Smooth muscle cell (in vitro differentiated cells): ENCODE data around the gene F7. TPM values are rescaled to one million over a fixed set of nuclear protein-coding genes. Genes with fewer than 3 reads are reported as not detected.
"Not testable (repeated sequence)": the region's sequence is repeated elsewhere in the genome, so short reads cannot be mapped to it uniquely, and the experiment has no call there.

Experiments
- DNase-seq: peaks from one replicate; lab custom pipeline; 2025; ENCODE audit not compliant: unreplicated experiment; lab: John Stamatoyannopoulos, UW
- H2AFZ ChIP-seq: fragments of 200-600 bp; sonication (generic); 2 replicates; pipeline ENCODE4 v1.6.0; 2016; ENCODE audit warnings: antibody characterized with exemption, low read depth, mild to moderate bottlenecking
- H3F3A ChIP-seq: fragments of 200-600 bp; sonication (generic); 2 replicates; pipeline ENCODE4 v1.6.0; 2017; ENCODE audit warnings: antibody characterized with exemption, low read depth
- H3K27ac ChIP-seq: fragments of 200-600 bp; sonication (generic); 2 replicates; pipeline ENCODE4 v1.5.1; 2016; ENCODE audit warnings: low read depth, mild to moderate bottlenecking
- H3K27me3 ChIP-seq: fragments of 200-600 bp; sonication (generic); 2 replicates; pipeline ENCODE4 v1.6.1; 2016; ENCODE audit warnings: low read depth, mild to moderate bottlenecking
- H3K36me3 ChIP-seq: fragments of 200-600 bp; sonication (generic); 2 replicates; pipeline ENCODE4 v1.5.1; 2016; ENCODE audit warnings: low read depth
- H3K4me1 ChIP-seq: fragments of 200-600 bp; sonication (generic); 2 replicates; pipeline ENCODE4 v1.5.1; 2016; ENCODE audit warnings: low read depth
- H3K4me2 ChIP-seq: fragments of 200-600 bp; sonication (generic); 2 replicates; pipeline ENCODE4 v1.6.0; 2016; ENCODE audit warnings: mild to moderate bottlenecking
- H3K4me3 ChIP-seq: fragments of 200-600 bp; sonication (generic); 2 replicates; pipeline ENCODE4 v1.5.1; 2016; ENCODE audit warnings: mild to moderate bottlenecking
- H3K79me2 ChIP-seq: fragments of 200-600 bp; sonication (generic); 2 replicates; pipeline ENCODE4 v1.6.0; 2016; ENCODE audit warnings: low read depth, mild to moderate bottlenecking
- H3K9ac ChIP-seq: fragments of 200-600 bp; sonication (generic); 2 replicates; pipeline ENCODE4 v1.6.0; 2016; ENCODE audit warnings: low read depth
- H3K9me3 ChIP-seq: fragments of 200-600 bp; sonication (generic); replicated peaks from 2 replicates; pipeline ENCODE4 v1.5.1; 2016; ENCODE audit warnings: low read depth
- H4K20me1 ChIP-seq: fragments of 200-600 bp; sonication (generic); 2 replicates; pipeline ENCODE4 v1.6.0; 2016; ENCODE audit warnings: low read depth
- WGBS: methylation state at CpG from one replicate; pipeline ENCODE4 v1.1.7; 2016; ENCODE audit warnings: low lambda C conversion rate; 5-methylcytosine and 5-hydroxymethylcytosine counted together
- polyA plus RNA-seq: library from polyadenylated mRNA; unstranded; fragments of >200 nt; fragmentation: Nextera tagmentation; extraction: Ambion mirVana; gene quantifications from 2 replicates; pipeline ENCODE4 v1.2.1, GENCODE V29; 2016
- total RNA-seq: library from RNA; depleted of rRNA; stranded (reverse); fragments of >200 nt; gene quantifications from 2 replicates; pipeline ENCODE4 v1.2.3, GENCODE V29; 2014
- TF ChIP-seq, protein P1 (sequence below): fragments of 200-600 bp; sonication (generic); IDR thresholded peaks from 2 replicates; pipeline ENCODE4 v1.5.1; 2017; ENCODE audit warnings: borderline replicate concordance, mild to moderate bottlenecking, antibody characterized with exemption; ENCODE audit not compliant: insufficient read depth, poor library complexity, severe bottlenecking

Gene F7
- total and polyA plus RNA-seq, 2 experiments from 2014 or later: 0.63 to 1.7 TPM

DNA sequence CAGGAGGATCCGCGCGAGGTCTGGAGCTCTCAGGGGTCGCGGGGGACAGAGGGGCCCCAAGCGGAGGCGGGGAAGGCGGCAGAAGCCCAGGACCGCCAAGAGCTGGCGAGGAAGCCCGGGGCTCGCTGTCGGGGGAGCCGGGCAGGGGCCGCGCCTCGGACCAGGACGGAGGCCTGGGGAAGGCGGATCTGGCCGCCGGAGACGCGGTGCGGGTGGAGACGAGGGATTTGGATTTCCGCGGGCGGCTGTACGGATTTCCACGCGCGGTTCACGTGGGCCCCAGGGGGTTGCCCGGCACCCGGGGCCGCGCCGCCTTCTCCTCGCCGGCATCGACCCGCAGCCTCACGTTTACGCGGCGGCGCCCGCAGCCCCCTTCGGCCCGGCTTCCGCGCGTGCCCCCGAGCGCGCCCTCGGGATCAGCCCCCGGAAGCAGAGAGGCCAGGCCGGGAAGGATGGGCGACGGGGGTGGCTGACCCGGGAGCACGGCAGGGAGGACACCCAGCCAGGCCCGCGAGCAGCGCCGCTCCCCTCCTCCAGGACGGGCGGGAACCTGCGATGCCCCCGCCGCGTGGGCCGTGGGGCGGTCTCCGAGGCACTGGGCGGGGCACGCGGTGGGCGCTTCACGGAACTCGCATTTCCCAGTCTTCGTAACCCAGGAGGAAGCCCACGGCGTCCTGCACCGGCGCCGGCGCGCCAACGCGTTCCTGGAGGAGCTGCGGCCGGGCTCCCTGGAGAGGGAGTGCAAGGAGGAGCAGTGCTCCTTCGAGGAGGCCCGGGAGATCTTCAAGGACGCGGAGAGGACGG lies 4.7 kb downstream of the F7 start:
- WGBS: 15% methylated on average over 66 of the region's 99 CpGs
- Histone ChIP-seq H3K4me2 (peak overlapping the region; percentile 88), H3F3A (no peaks in the 10 kb centered on the region), H2AFZ (peak overlapping the region; percentile 62), H3K9ac (no peak overlapping the region), H3K27me3 (peaks cover 5% of the 10 kb centered on the region), H3K9me3 (no peaks in the 10 kb centered on the region), H3K27ac (no peak overlapping the region), H4K20me1 (no peaks in the 10 kb centered on the region), H3K79me2 (no peaks in the 10 kb centered on the region), H3K4me3 (peak overlapping the region; percentile 48), H3K36me3 (no peaks in the 10 kb centered on the region), H3K4me1 (no peaks in the 10 kb centered on the region)
- DNase-seq: no peak
- TF ChIP-seq, protein P1, sequence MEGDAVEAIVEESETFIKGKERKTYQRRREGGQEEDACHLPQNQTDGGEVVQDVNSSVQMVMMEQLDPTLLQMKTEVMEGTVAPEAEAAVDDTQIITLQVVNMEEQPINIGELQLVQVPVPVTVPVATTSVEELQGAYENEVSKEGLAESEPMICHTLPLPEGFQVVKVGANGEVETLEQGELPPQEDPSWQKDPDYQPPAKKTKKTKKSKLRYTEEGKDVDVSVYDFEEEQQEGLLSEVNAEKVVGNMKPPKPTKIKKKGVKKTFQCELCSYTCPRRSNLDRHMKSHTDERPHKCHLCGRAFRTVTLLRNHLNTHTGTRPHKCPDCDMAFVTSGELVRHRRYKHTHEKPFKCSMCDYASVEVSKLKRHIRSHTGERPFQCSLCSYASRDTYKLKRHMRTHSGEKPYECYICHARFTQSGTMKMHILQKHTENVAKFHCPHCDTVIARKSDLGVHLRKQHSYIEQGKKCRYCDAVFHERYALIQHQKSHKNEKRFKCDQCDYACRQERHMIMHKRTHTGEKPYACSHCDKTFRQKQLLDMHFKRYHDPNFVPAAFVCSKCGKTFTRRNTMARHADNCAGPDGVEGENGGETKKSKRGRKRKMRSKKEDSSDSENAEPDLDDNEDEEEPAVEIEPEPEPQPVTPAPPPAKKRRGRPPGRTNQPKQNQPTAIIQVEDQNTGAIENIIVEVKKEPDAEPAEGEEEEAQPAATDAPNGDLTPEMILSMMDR: no peak

DNA sequence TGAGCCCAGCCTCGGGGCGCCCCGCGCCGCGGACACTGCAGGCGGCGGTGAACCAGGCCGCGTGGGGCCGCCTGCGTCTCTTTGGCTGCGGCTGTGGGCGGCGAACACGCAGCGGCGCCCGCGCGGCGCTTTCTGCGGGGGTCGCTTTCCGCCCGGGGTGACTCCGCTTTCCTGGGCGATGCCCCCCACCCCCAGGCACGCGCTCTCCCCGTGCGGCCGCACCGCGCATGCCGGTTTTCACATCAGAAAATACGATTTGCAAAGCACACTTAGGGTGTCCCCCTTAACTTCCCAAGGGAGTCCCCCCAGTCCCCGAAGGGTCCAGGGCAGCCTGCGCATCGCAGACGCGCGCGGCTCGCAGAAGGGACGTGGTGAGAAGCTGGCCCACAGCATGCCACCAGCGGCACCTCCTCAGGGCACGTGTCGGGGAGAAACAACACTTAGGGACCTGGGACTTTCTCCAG lies 5.3 kb downstream of the F7 start:
- no peak for DNase-seq
- TF ChIP-seq, protein P1: no peak
- WGBS: 32% methylated on average over 47 of the region's 49 CpGs
- Histone ChIP-seq H3K4me3 (peak overlapping the region; percentile 48), H3K79me2 (no peaks in the 10 kb centered on the region), H3K4me2 (peak overlapping the region; percentile 88), H3K4me1 (no peaks in the 10 kb centered on the region), H3K9ac (no peak overlapping the region), H3K27ac (no peak overlapping the region), H3F3A (no peaks in the 10 kb centered on the region), H3K27me3 (peaks cover 5% of the 10 kb centered on the region), H2AFZ (peak overlapping the region; percentile 62), H3K36me3 (no peaks in the 10 kb centered on the region), H4K20me1 (no peaks in the 10 kb centered on the region), H3K9me3 (no peaks in the 10 kb centered on the region)

DNA sequence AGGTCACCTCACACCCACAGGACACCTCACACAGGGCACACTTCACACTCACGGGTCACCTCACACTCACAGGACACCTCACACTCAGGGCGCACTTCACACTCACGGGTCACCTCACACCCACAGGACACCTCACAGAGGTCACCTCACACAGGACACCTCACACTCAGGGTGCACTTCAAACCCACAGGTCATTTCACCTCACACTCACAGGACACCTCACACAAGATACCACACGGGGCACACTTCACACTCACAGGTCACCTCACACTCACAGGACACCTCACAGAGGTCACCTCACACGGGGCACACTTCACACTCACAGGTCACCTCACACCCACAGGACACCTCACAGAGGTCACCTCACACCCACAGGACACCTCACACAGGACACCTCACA lies 6.2 kb downstream of the F7 start:
- not testable (repeated sequence) for H3K9ac ChIP-seq, H3F3A ChIP-seq, H2AFZ ChIP-seq, H3K4me2 ChIP-seq, H3K27me3 ChIP-seq, H3K79me2 ChIP-seq, H3K36me3 ChIP-seq, H3K27ac ChIP-seq, H3K4me3 ChIP-seq, H3K4me1 ChIP-seq, DNase-seq, H4K20me1 ChIP-seq, H3K9me3 ChIP-seq
- WGBS: 98% methylated on average over 4 of the region's 5 CpGs

DNA sequence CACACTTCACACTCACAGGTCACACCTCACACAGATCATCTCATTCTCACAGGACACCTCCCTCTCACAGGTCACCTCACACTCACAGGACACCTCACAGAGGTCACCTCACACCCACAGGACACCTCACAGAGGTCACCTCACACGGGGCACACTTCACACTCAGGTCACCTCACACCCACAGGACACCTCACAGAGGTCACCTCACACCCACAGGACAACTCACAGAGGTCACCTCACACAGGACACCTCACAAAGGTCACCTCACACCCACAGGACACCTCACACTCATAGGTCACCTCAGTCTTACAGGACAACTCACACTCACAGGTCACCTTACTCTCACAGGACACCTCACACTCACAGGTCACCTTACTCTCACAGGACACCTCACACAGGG lies 6.9 kb downstream of the F7 start:
- 100% methylated on average over 1 of the region's 1 CpG for WGBS

More for the DNA sequence above, 6.9 kb downstream of the F7 start:
- not testable (repeated sequence) for H3K9ac ChIP-seq, H3K4me1 ChIP-seq, H4K20me1 ChIP-seq, H2AFZ ChIP-seq, H3K36me3 ChIP-seq, H3K79me2 ChIP-seq, H3K4me3 ChIP-seq, H3K27me3 ChIP-seq, H3F3A ChIP-seq, H3K4me2 ChIP-seq, DNase-seq, H3K27ac ChIP-seq, H3K9me3 ChIP-seq
